Caco-2 (cell line): ENCODE results near the gene HSD17B7. TPM values are rescaled to one million over a fixed set of nuclear protein-coding genes. Genes with fewer than 3 reads are reported as not detected.
A peak's percentile ranks its signal among the peaks of the same experiment; 100 is the strongest.

ENCODE experiments used
- BruUV-seq: library from RNA; stranded (reverse); fragments of 400-500 nt; replicated peaks from 2 replicates; lab custom pipeline; 2021; lab: Mats Ljungman, UMichigan
- CTCF ChIA-PET: fragments of 300-600 bp; sonication (Branson Sonifier 250); formaldehyde crosslinking; loops from one replicate; lab custom pipeline; 2022; ENCODE audit warnings: antibody characterized with exemption; lab: Charles Lee
- POLR2A ChIA-PET: fragments of 300-600 bp; sonication (Branson Sonifier 250); formaldehyde crosslinking; loops from one replicate; lab custom pipeline; 2022; ENCODE audit warnings: antibody characterized with exemption; lab: Charles Lee
- DNase-seq, 2 experiments: peaks; one replicate each; pipeline versions ENCODE4 v3.0.0 to v3.0.0-alpha.2; 2020 to 2022
- H3K27me3 ChIP-seq: replicated peaks from 2 replicates; pipeline ENCODE4 v1.6.0; 2011; ENCODE audit warnings: low read length; ENCODE audit not compliant: control insufficient read depth, insufficient read depth
- H3K36me3 ChIP-seq: 2 replicates; pipeline ENCODE4 v1.5.1; 2011; ENCODE audit warnings: low read length; ENCODE audit not compliant: control insufficient read depth, insufficient read depth
- H3K4me1 ChIP-seq: fragments of 250-450 bp; sonication (Bioruptor Pico); 2 replicates; pipeline ENCODE4 v1.5.1; 2020; ENCODE audit warnings: mild to moderate bottlenecking
- H3K4me3 ChIP-seq: 2 replicates; pipeline ENCODE4 v1.5.1; 2011; ENCODE audit warnings: low read depth, mild to moderate bottlenecking, control low read depth, low read length
- H3K9me3 ChIP-seq: fragments of 250-450 bp; sonication (Bioruptor Pico); 2 replicates; pipeline ENCODE4 v1.5.1; 2020; ENCODE audit warnings: mild to moderate bottlenecking, moderate library complexity
- H3K27ac Mint-ChIP-seq: one replicate; pipeline ENCODE4 v1.8.0; 2022; ENCODE audit warnings: mixed read lengths; ENCODE audit not compliant: unreplicated experiment
- H3K27me3 Mint-ChIP-seq: one replicate; pipeline ENCODE4 v1.8.0; 2022; ENCODE audit warnings: mixed read lengths; ENCODE audit not compliant: insufficient read depth, unreplicated experiment
- H3K36me3 Mint-ChIP-seq: one replicate; pipeline ENCODE4 v1.8.0; 2022; ENCODE audit warnings: mild to moderate bottlenecking, mixed read lengths; ENCODE audit not compliant: insufficient read depth, unreplicated experiment
- H3K4me1 Mint-ChIP-seq: one replicate; pipeline ENCODE4 v1.8.0; 2022; ENCODE audit warnings: low read depth, mixed read lengths; ENCODE audit not compliant: unreplicated experiment
- H3K4me3 Mint-ChIP-seq: one replicate; pipeline ENCODE4 v1.8.0; 2022; ENCODE audit warnings: mild to moderate bottlenecking, moderate library complexity, mixed read lengths; ENCODE audit not compliant: unreplicated experiment
- H3K9me3 Mint-ChIP-seq: one replicate; pipeline ENCODE4 v1.8.0; 2022; ENCODE audit warnings: mixed read lengths; ENCODE audit not compliant: unreplicated experiment
- intact Hi-C: fragments of 100-400 bp; cut with micrococcal nuclease; formaldehyde crosslinking; loops from one replicate; pipeline ENCODE4 v1.10.0; 2022; ENCODE audit not compliant: unreplicated experiment
- total RNA-seq: library from RNA; stranded (reverse); gene quantifications from 2 replicates; pipeline ENCODE4 v1.2.3, GENCODE V29; 2022
- TF ChIP-seq, protein P1 (sequence below), 2 experiments: fragments of 200-600 bp in 1 of 2; IDR thresholded peaks; 1 replicate in 1 of 2; 2 replicates in 1 of 2; pipeline versions ENCODE4 v1.5.1 to v1.8.0; 2011 to 2022; ENCODE audit warnings: antibody characterized with exemption in 1 of 2, control low read depth in 1 of 2, inconsistent platforms in 1 of 2, low read depth in 1 of 2, low read length in 1 of 2, mild to moderate bottlenecking in 1 of 2, moderate library complexity in 1 of 2; ENCODE audit not compliant: insufficient read depth in 1 of 2, severe bottlenecking in 1 of 2, unreplicated experiment in 1 of 2

HSD17B7 gene
- total RNA-seq, 1 experiment from 2014 or later, result 31.9 TPM

DNA sequence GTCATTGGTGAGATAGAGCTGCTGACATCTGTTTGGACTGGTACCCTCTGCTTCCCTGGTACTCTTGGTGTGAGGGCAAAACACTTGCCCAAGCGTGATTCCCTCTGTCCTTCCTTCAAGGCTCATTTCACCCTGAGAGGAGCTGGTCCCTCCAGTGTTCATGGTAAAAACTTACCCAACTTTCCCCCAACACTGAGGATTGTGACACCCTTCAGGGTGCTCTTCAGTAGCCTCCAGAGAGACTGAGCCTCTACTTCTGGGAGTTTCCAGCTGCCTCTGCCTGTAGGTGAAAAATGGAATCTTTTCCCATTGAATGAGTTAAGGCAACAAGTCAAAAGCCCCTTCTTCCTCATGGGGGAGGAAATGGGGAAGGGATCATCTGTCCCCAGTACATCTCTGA lies 60.8 kb downstream of the HSD17B7 start:
- Mint-ChIP-seq H3K27ac (no peak overlapping the region), H3K4me3 (no peak overlapping the region), H3K36me3 (no peaks in the 10 kb centered on the region), H3K9me3 (no peaks in the 10 kb centered on the region), H3K27me3 (peaks cover 3% of the 10 kb centered on the region), H3K4me1 (no peaks in the 10 kb centered on the region)
- no peaks in the 10 kb centered on the region for H3K4me1 ChIP-seq
- intact Hi-C loops, result no loop called here
- no peak overlapping the region for H3K4me3 ChIP-seq
- no peak for DNase-seq
- no TSS peak for BruUV-seq
- ChIA-PET POLR2A (no interaction called here), CTCF (no interaction called here)
- TF ChIP-seq, protein P1, sequence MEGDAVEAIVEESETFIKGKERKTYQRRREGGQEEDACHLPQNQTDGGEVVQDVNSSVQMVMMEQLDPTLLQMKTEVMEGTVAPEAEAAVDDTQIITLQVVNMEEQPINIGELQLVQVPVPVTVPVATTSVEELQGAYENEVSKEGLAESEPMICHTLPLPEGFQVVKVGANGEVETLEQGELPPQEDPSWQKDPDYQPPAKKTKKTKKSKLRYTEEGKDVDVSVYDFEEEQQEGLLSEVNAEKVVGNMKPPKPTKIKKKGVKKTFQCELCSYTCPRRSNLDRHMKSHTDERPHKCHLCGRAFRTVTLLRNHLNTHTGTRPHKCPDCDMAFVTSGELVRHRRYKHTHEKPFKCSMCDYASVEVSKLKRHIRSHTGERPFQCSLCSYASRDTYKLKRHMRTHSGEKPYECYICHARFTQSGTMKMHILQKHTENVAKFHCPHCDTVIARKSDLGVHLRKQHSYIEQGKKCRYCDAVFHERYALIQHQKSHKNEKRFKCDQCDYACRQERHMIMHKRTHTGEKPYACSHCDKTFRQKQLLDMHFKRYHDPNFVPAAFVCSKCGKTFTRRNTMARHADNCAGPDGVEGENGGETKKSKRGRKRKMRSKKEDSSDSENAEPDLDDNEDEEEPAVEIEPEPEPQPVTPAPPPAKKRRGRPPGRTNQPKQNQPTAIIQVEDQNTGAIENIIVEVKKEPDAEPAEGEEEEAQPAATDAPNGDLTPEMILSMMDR (IDR thresholded peaks at IDR 0.05; ENCODE audit: insufficient read depth in 1 of 2, low read depth in 1 of 2, low read length in 1 of 2, severe bottlenecking in 1 of 2, unreplicated experiment in 1 of 2), result no peak
- no peaks in the 10 kb centered on the region for H3K36me3 ChIP-seq
- no peaks in the 10 kb centered on the region for H3K9me3 ChIP-seq
- H3K27me3 ChIP-seq, result no peaks in the 10 kb centered on the region

DNA sequence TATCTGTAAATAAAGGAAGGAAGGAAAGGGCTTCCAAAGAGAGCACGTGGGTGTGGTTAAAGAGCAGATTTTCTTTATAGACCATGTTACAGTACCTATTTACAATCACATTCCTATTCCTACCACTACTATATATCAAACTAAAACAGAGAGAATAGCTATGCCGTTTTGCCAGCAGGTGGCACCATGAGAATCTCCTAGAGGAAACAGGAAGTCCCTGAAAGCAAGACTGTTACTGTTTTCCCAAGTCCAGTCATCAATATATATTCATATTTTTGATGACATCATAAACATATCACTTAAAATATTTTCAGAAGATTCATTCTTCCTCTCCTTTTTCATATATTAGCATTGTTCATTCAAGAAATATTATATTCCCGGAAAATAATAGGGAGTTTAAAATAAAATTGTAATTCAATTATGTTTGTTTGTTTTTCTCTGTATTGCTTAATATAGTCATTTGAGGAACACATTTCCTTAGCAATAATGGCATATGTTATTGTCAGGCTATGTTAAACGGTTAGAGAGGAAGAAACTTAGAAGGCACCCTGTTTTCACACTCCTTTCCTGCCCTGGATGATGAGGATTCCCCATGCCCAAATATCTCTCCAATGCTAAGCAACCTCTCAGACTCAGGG lies 63.9 kb downstream of the HSD17B7 start:
- BruUV-seq, result no TSS peak
- Mint-ChIP-seq H3K27ac (no peak overlapping the region), H3K4me1 (no peaks in the 10 kb centered on the region), H3K4me3 (no peak overlapping the region), H3K36me3 (no peaks in the 10 kb centered on the region), H3K9me3 (no peaks in the 10 kb centered on the region), H3K27me3 (peaks cover 3% of the 10 kb centered on the region)
- no peaks in the 10 kb centered on the region for H3K27me3 ChIP-seq
- peak; percentile 64 to 68 for DNase-seq
- ChIA-PET CTCF (interaction anchor here (0.6 to 2.1 kb wide), 10 partner anchors 9 to 468 kb away, joined by 3 to 17 read pairs (median 4); partner anchors contain the start of gene RGS4), POLR2A (no interaction called here)
- no peak overlapping the region for H3K4me3 ChIP-seq
- no peaks in the 10 kb centered on the region for H3K4me1 ChIP-seq
- no peaks in the 10 kb centered on the region for H3K36me3 ChIP-seq
- TF ChIP-seq, protein P1 (IDR thresholded peaks at IDR 0.05; ENCODE audit: insufficient read depth in 1 of 2, low read depth in 1 of 2, low read length in 1 of 2, severe bottlenecking in 1 of 2, unreplicated experiment in 1 of 2), result peak; percentile 52 to 78
- H3K9me3 ChIP-seq, result no peaks in the 10 kb centered on the region
- intact Hi-C loops, result loop anchor here (1.0 kb wide), 5 partner anchors 20 to 461 kb away; partner anchors contain the start of gene RGS4

DNA sequence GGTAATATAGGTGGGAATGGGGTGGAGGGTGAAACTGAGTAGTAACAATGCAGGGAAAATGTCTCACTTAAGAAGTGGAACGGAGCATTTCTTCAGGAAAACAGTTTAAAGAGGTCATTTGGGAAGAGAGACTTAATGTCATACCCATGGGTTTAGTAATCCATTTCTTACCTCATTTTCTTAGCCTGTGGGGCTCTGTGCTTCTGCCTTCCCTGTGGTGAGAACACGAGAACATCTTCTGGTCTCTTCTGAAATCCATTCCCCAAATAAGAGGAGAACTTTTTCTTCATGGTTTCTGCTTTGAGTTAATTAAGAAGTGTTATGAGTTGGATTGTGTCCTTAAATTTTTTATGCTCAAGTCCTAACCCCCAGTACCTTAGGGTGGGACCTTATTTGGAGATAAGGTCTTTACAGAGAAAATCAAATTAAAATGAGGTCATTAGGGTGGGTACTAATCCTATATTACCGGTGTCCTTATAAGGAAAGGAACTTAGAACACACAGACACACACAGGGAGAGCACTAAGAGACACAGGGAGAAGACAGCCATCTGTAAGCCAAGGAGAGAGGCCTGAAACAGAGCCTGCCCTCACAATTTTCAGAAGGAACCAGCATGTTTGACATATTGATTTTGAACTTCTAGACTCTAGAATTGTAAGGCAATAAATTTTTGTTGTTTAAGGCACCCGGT lies 65.1 kb downstream of the HSD17B7 start:
- H3K9me3 ChIP-seq, result no peaks in the 10 kb centered on the region
- no peak for DNase-seq
- H3K36me3 ChIP-seq, result no peaks in the 10 kb centered on the region
- ChIA-PET POLR2A (no interaction called here), CTCF (interaction anchor here (2.1 kb wide), 1 partner anchor 214 kb away, joined by 17 read pairs; the partner anchor contains the start of gene RGS4)
- Mint-ChIP-seq H3K27me3 (no peaks in the 10 kb centered on the region), H3K4me1 (no peaks in the 10 kb centered on the region), H3K27ac (no peak overlapping the region), H3K4me3 (no peak overlapping the region), H3K9me3 (no peaks in the 10 kb centered on the region), H3K36me3 (no peaks in the 10 kb centered on the region)
- TF ChIP-seq, protein P1 (IDR thresholded peaks at IDR 0.05; ENCODE audit: insufficient read depth in 1 of 2, low read depth in 1 of 2, low read length in 1 of 2, severe bottlenecking in 1 of 2, unreplicated experiment in 1 of 2), result no peak
- intact Hi-C loops, result no loop called here
- no TSS peak for BruUV-seq
- no peak overlapping the region for H3K4me3 ChIP-seq
- no peaks in the 10 kb centered on the region for H3K27me3 ChIP-seq
- no peaks in the 10 kb centered on the region for H3K4me1 ChIP-seq
